WTC11 (cell line): ENCODE results near the gene P2RX1. TPM values are rescaled to one million over a fixed set of nuclear protein-coding genes. Genes with fewer than 3 reads are reported as not detected.

Source experiments
- AFF4 ChIP-seq: sonication (generic); formaldehyde crosslinking; IDR thresholded peaks from 2 replicates; pipeline ENCODE4 v1.8.1; 2023; ENCODE audit warnings: mild to moderate bottlenecking, missing genetic modification reagents, borderline replicate concordance
- CDX4 ChIP-seq: fragments of 250-450 bp; sonication (Bioruptor Pico); IDR thresholded peaks from 2 replicates; pipeline ENCODE4 v1.9.0; 2021; ENCODE audit warnings: moderate library complexity, mild to moderate bottlenecking, inconsistent platforms, borderline replicate concordance
- CREB1 ChIP-seq: sonication (generic); formaldehyde crosslinking; IDR thresholded peaks from 2 replicates; pipeline ENCODE4 v1.8.0; 2023; ENCODE audit warnings: mild to moderate bottlenecking, missing genetic modification reagents
- E2F4 ChIP-seq: sonication (generic); formaldehyde crosslinking; IDR thresholded peaks from 2 replicates; pipeline ENCODE4 v1.8.1; 2022; ENCODE audit warnings: low read depth, mild to moderate bottlenecking, moderate library complexity, missing genetic modification reagents, borderline replicate concordance
- ELF4 ChIP-seq: sonication (generic); formaldehyde crosslinking; IDR thresholded peaks from 2 replicates; pipeline ENCODE4 v1.8.1; 2022; ENCODE audit warnings: low read depth, mild to moderate bottlenecking, moderate library complexity, missing genetic modification reagents
- EMX1 ChIP-seq: fragments of 250-450 bp; sonication (Bioruptor Pico); IDR thresholded peaks from 2 replicates; pipeline ENCODE4 v1.8.0; 2021; ENCODE audit warnings: mild to moderate bottlenecking
- ESRRA ChIP-seq: sonication (generic); formaldehyde crosslinking; IDR thresholded peaks from 2 replicates; pipeline ENCODE4 v1.8.1; 2022; ENCODE audit warnings: mild to moderate bottlenecking, missing genetic modification reagents, borderline replicate concordance
- GABPB1 ChIP-seq: sonication (generic); formaldehyde crosslinking; IDR thresholded peaks from 2 replicates; pipeline ENCODE4 v1.8.1; 2023; ENCODE audit warnings: mild to moderate bottlenecking, missing genetic modification reagents
- GRHL2 ChIP-seq: fragments of 250-450 bp; sonication (Bioruptor Pico); IDR thresholded peaks from 2 replicates; pipeline ENCODE4 v1.8.0; 2022; ENCODE audit warnings: mild to moderate bottlenecking, moderate library complexity; ENCODE audit not compliant: insufficient replicate concordance, severe bottlenecking
- HMGA2 ChIP-seq: fragments of 250-450 bp; sonication (Bioruptor Pico); IDR thresholded peaks from 2 replicates; pipeline ENCODE4 v1.4.0; 2021; ENCODE audit warnings: mild to moderate bottlenecking, moderate library complexity
- JAZF1 ChIP-seq: fragments of 250-450 bp; sonication (Bioruptor Pico); IDR thresholded peaks from 2 replicates; pipeline ENCODE4 v1.9.0; 2021; ENCODE audit warnings: moderate library complexity, mild to moderate bottlenecking, inconsistent platforms
- JUN ChIP-seq: sonication (generic); formaldehyde crosslinking; IDR thresholded peaks from 2 replicates; pipeline ENCODE4 v1.8.0; 2023; ENCODE audit warnings: mild to moderate bottlenecking, missing genetic modification reagents
- KAT7 ChIP-seq: sonication (generic); formaldehyde crosslinking; IDR thresholded peaks from 2 replicates; pipeline ENCODE4 v1.8.1; 2023; ENCODE audit warnings: missing genetic modification reagents, mild to moderate bottlenecking, borderline replicate concordance
- MLX ChIP-seq: sonication (generic); formaldehyde crosslinking; IDR thresholded peaks from 2 replicates; pipeline ENCODE4 v1.8.1; 2023; ENCODE audit warnings: mild to moderate bottlenecking, missing genetic modification reagents, moderate library complexity
- NR1H2 ChIP-seq: sonication (generic); formaldehyde crosslinking; IDR thresholded peaks from 2 replicates; pipeline ENCODE4 v1.9.0; 2021; ENCODE audit warnings: mild to moderate bottlenecking, moderate library complexity, missing genetic modification reagents
- RELA ChIP-seq: sonication (generic); formaldehyde crosslinking; IDR thresholded peaks from 2 replicates; pipeline ENCODE4 v1.8.1; 2022; ENCODE audit warnings: missing genetic modification reagents, mild to moderate bottlenecking, borderline replicate concordance
- SMAD4 ChIP-seq: sonication (generic); formaldehyde crosslinking; IDR thresholded peaks from 2 replicates; pipeline ENCODE4 v1.8.0; 2022; ENCODE audit warnings: mild to moderate bottlenecking, missing genetic modification reagents
- TP53 ChIP-seq: sonication (generic); formaldehyde crosslinking; IDR thresholded peaks from 2 replicates; pipeline ENCODE4 v1.8.1; 2023; ENCODE audit warnings: mild to moderate bottlenecking, missing genetic modification reagents
- USF2 ChIP-seq: sonication (generic); formaldehyde crosslinking; IDR thresholded peaks from 2 replicates; pipeline ENCODE4 v1.8.1; 2023; ENCODE audit warnings: mild to moderate bottlenecking, missing genetic modification reagents, moderate library complexity
- ZBTB43 ChIP-seq: sonication (generic); formaldehyde crosslinking; IDR thresholded peaks from 2 replicates; pipeline ENCODE4 v1.8.1; 2023; ENCODE audit warnings: mild to moderate bottlenecking, missing genetic modification reagents
- ZNF219 ChIP-seq: sonication (generic); formaldehyde crosslinking; IDR thresholded peaks from 2 replicates; pipeline ENCODE4 v1.8.0; 2023; ENCODE audit warnings: missing genetic modification reagents, mild to moderate bottlenecking, borderline replicate concordance
- ZNF317 ChIP-seq: sonication (generic); formaldehyde crosslinking; IDR thresholded peaks from 2 replicates; pipeline ENCODE4 v1.8.1; 2023; ENCODE audit warnings: low read depth, mild to moderate bottlenecking, moderate library complexity, missing genetic modification reagents, borderline replicate concordance
- ZNF425 ChIP-seq: fragments of 250-450 bp; sonication (Bioruptor Pico); conservative IDR thresholded peaks from 2 replicates; pipeline ENCODE4 v1.9.0; 2021; ENCODE audit warnings: mild to moderate bottlenecking
- total RNA-seq: library from RNA; stranded (reverse); gene quantifications from 3 replicates; pipeline ENCODE4 v1.2.3, GENCODE V29; 2021
- TF ChIP-seq, protein P1 (sequence below): sonication (generic); formaldehyde crosslinking; IDR thresholded peaks from 2 replicates; pipeline ENCODE4 v1.8.1; 2022; ENCODE audit warnings: low read depth, missing genetic modification reagents, borderline replicate concordance
- TF ChIP-seq, protein P2 (sequence below): sonication (generic); formaldehyde crosslinking; IDR thresholded peaks from 2 replicates; pipeline ENCODE4 v1.8.0; 2022; ENCODE audit warnings: mild to moderate bottlenecking, missing genetic modification reagents

Gene P2RX1
- total RNA-seq, 1 experiment from 2014 or later: 0.07 TPM

DNA sequence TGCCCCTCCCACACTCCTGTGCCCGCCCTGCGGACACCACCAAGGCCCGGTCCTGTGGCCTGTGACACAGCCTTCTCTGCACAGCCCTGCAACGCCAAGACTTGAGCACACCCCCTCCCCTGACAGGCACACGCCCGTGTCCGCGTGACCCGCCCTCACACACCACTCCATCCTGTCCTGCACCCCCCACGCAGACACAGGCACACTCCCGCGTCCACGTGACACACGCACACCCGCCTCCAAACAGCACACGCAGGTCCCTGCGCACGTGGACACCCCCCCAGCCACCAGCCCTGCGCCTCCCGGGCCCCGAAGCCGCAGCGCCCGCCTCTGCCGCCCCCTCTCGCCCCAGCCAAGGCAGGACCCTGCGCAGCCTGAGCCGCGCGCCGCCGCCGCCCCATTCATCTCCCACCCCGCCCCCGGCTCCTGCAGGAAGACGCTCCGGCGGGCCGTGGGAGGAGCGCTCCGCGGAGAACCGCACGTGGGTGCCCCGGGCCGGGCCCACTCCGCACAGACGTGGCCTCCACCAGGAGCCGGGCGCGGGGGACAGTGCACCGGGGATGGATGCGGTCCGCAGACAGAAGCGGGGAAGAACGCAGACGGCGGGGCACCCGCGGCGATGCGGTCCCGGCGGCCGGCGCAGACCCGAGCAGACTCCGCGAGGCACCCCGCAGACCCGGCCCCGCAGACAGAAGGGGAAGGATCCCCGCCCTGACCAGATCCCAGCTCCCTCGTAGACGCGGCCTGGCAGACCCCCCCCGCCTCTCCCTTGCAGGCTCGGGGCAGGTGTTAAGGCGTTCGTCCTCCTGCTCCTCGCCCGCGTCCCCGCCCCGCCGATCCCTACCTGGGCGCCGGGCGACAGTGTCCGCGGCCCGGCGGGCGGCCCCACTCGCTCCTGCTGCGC, 23.9 kb downstream of the P2RX1 start (continued):
- TF ChIP-seq ESRRA (CRISPR knock-in tag) (no peak), ZBTB43 (CRISPR knock-in tag) (0 out of 2 replicates have a peak, but pooled peaks have one; percentile 37), ZNF425 (CRISPR knock-in tag) (no peak), TP53 (CRISPR knock-in tag) (no peak), E2F4 (CRISPR knock-in tag) (no peak), MLX (CRISPR knock-in tag) (no peak), JUN (CRISPR knock-in tag) (no peak), ZNF219 (CRISPR knock-in tag) (no peak), KAT7 (CRISPR knock-in tag) (no peak), CDX4 (CRISPR knock-in tag) (no peak), GABPB1 (no peak), CREB1 (CRISPR knock-in tag) (no peak), ZNF317 (no peak), HMGA2 (CRISPR knock-in tag) (no peak), GRHL2 (CRISPR knock-in tag) (no peak), EMX1 (CRISPR knock-in tag) (no peak), JAZF1 (CRISPR knock-in tag) (no peak), RELA (CRISPR knock-in tag) (no peak), SMAD4 (CRISPR knock-in tag) (no peak), USF2 (CRISPR knock-in tag) (peak; percentile 75), ELF4 (CRISPR knock-in tag) (no peak), AFF4 (CRISPR knock-in tag) (no peak), NR1H2 (CRISPR knock-in tag) (no peak)
- TF ChIP-seq, protein P1, sequence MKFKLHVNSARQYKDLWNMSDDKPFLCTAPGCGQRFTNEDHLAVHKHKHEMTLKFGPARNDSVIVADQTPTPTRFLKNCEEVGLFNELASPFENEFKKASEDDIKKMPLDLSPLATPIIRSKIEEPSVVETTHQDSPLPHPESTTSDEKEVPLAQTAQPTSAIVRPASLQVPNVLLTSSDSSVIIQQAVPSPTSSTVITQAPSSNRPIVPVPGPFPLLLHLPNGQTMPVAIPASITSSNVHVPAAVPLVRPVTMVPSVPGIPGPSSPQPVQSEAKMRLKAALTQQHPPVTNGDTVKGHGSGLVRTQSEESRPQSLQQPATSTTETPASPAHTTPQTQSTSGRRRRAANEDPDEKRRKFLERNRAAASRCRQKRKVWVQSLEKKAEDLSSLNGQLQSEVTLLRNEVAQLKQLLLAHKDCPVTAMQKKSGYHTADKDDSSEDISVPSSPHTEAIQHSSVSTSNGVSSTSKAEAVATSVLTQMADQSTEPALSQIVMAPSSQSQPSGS (CRISPR knock-in tag): no peak
- TF ChIP-seq, protein P2, sequence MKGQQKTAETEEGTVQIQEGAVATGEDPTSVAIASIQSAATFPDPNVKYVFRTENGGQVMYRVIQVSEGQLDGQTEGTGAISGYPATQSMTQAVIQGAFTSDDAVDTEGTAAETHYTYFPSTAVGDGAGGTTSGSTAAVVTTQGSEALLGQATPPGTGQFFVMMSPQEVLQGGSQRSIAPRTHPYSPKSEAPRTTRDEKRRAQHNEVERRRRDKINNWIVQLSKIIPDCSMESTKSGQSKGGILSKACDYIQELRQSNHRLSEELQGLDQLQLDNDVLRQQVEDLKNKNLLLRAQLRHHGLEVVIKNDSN (CRISPR knock-in tag): peak; percentile 54
